Lung (tissue), 12 donors: ENCODE data around the gene CCDC92. TPM values are rescaled to one million over a fixed set of nuclear protein-coding genes. Genes with fewer than 3 reads are reported as not detected.

Experiments used
- ATAC-seq: fragments of 200-7000 bp; cut with Tn5 transposase; one replicate; pipeline ENCODE4 v1.9.1; 2020; ENCODE audit warnings: moderate number of reproducible peaks; ENCODE audit not compliant: insufficient read depth, low FRiP score
- DNase-seq, 3 donors: peaks; one replicate each; pipeline ENCODE4 v3.0.0-alpha.2; 2013 to 2017
- H3K27ac ChIP-seq, 2 donors: one replicate each; pipeline ENCODE4 v1.5.1; 2013; ENCODE audit warnings: mild to moderate bottlenecking in 2 of 2, moderate library complexity in 2 of 2, control low read depth in 1 of 2, inconsistent platforms in 1 of 2, low read depth in 1 of 2, low read length in 1 of 2
- H3K27me3 ChIP-seq, 3 donors: one replicate each; pipeline ENCODE4 v1.5.1; 2013; ENCODE audit warnings: low read length in 2 of 3; ENCODE audit not compliant: control insufficient read depth in 3 of 3, insufficient read depth in 3 of 3
- H3K36me3 ChIP-seq, 4 donors: one replicate each; pipeline ENCODE4 v1.5.1; 2013; ENCODE audit warnings: low read length in 4 of 4, mild to moderate bottlenecking in 1 of 4, moderate library complexity in 1 of 4; ENCODE audit not compliant: control insufficient read depth in 4 of 4, insufficient read depth in 4 of 4
- H3K4me1 ChIP-seq, 5 donors: one replicate each; pipeline ENCODE4 v1.5.1; 2013; ENCODE audit warnings: low read length in 5 of 5, mild to moderate bottlenecking in 2 of 5, moderate library complexity in 1 of 5; ENCODE audit not compliant: control insufficient read depth in 5 of 5, insufficient read depth in 5 of 5
- H3K4me3 ChIP-seq: one replicate; pipeline ENCODE4 v1.5.1; 2013; ENCODE audit warnings: mild to moderate bottlenecking, control low read depth, moderate library complexity
- H3K9ac ChIP-seq, 2 donors: one replicate each; pipeline ENCODE4 v1.5.1; 2013; ENCODE audit warnings: low read length in 2 of 2, control low read depth in 1 of 2; ENCODE audit not compliant: insufficient read depth in 1 of 2
- H3K9me3 ChIP-seq, 4 donors: one replicate each; pipeline ENCODE4 v1.5.1; 2013; ENCODE audit warnings: low read length in 3 of 4, mild to moderate bottlenecking in 1 of 4, moderate library complexity in 1 of 4; ENCODE audit not compliant: control insufficient read depth in 4 of 4, insufficient read depth in 3 of 4
- WGBS, 2 donors: extraction: QIAGEN DNeasy Blood & Tissue Kit; methylation state at CpG; one replicate each; pipeline ENCODE4 v1.1.7; 2013; 5-methylcytosine and 5-hydroxymethylcytosine counted together
- polyA plus RNA-seq, 2 donors: library from polyadenylated mRNA; stranded (reverse); fragments of 200-250 nt; gene quantifications; one replicate each; pipeline ENCODE4 v1.2.1, GENCODE V29; 2013
- total RNA-seq, 2 donors: library from RNA; depleted of rRNA in 1 of 2; stranded (reverse); fragments of >200 nt in 1 of 2; gene quantifications; one replicate each; pipeline ENCODE4 v1.2.1, GENCODE V29; 2014 to 2021
- TF ChIP-seq, protein P1 (sequence below): IDR thresholded peaks from 2 replicates; pipeline ENCODE4 v1.5.1; 2012; ENCODE audit warnings: mild to moderate bottlenecking; ENCODE audit errors: control extremely low read depth, extremely low read depth
- donor health status: control.
- donor health status: control.
- donor health status: Bipolar disorder and iron deficiency.
- donor health status: healthy.
- donor health status: DM: yes; HTN: yes; CAD: no.

The CCDC92 gene
- total and polyA plus RNA-seq, 4 donors, result 17.7 to 55.5 (median 34.8) TPM

GRCh38 chr12:123939716-123940626 is 32.7 kb downstream of the CCDC92 start:
- H3K9ac ChIP-seq, result no peak overlapping the region
- TF ChIP-seq, protein P1, sequence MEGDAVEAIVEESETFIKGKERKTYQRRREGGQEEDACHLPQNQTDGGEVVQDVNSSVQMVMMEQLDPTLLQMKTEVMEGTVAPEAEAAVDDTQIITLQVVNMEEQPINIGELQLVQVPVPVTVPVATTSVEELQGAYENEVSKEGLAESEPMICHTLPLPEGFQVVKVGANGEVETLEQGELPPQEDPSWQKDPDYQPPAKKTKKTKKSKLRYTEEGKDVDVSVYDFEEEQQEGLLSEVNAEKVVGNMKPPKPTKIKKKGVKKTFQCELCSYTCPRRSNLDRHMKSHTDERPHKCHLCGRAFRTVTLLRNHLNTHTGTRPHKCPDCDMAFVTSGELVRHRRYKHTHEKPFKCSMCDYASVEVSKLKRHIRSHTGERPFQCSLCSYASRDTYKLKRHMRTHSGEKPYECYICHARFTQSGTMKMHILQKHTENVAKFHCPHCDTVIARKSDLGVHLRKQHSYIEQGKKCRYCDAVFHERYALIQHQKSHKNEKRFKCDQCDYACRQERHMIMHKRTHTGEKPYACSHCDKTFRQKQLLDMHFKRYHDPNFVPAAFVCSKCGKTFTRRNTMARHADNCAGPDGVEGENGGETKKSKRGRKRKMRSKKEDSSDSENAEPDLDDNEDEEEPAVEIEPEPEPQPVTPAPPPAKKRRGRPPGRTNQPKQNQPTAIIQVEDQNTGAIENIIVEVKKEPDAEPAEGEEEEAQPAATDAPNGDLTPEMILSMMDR, result no peak
- ATAC-seq (no peak), DNase-seq (no peak)
- 86 to 88% methylated on average over 16 of the region's 16 CpGs for WGBS, 2 donors
- H3K4me3 ChIP-seq, result no peak overlapping the region
- peaks cover 2 to 32% (median 15%) of the 10 kb centered on the region in 4 donors for H3K36me3 ChIP-seq
- H3K9me3 ChIP-seq, result peaks cover 0 to 5% (median 1%) of the 10 kb centered on the region in 4 donors
- no peaks in the 10 kb centered on the region for H3K27me3 ChIP-seq
- peaks cover 0 to 25% (median 7%) of the 10 kb centered on the region in 5 donors for H3K4me1 ChIP-seq
- no peak overlapping the region for H3K27ac ChIP-seq

GRCh38 chr12:123938679-123939480 is 33.8 kb downstream of the CCDC92 start:
- H3K4me1 ChIP-seq, result peaks cover 0 to 24% (median 6%) of the 10 kb centered on the region in 5 donors
- H3K27me3 ChIP-seq, result no peaks in the 10 kb centered on the region
- DNase-seq (no peak), ATAC-seq (no peak)
- H3K4me3 ChIP-seq, result no peak overlapping the region
- 82 to 87% methylated on average over 16 of the region's 16 CpGs for WGBS, 2 donors
- H3K9me3 ChIP-seq, result peaks cover 0 to 5% (median 1%) of the 10 kb centered on the region in 4 donors
- peaks cover 2 to 29% (median 15%) of the 10 kb centered on the region in 4 donors for H3K36me3 ChIP-seq
- H3K9ac ChIP-seq, result no peak overlapping the region
- TF ChIP-seq, protein P1, result no peak
- H3K27ac ChIP-seq, result peak overlapping the region in 1 of 2 donors; percentile 71

DNA sequence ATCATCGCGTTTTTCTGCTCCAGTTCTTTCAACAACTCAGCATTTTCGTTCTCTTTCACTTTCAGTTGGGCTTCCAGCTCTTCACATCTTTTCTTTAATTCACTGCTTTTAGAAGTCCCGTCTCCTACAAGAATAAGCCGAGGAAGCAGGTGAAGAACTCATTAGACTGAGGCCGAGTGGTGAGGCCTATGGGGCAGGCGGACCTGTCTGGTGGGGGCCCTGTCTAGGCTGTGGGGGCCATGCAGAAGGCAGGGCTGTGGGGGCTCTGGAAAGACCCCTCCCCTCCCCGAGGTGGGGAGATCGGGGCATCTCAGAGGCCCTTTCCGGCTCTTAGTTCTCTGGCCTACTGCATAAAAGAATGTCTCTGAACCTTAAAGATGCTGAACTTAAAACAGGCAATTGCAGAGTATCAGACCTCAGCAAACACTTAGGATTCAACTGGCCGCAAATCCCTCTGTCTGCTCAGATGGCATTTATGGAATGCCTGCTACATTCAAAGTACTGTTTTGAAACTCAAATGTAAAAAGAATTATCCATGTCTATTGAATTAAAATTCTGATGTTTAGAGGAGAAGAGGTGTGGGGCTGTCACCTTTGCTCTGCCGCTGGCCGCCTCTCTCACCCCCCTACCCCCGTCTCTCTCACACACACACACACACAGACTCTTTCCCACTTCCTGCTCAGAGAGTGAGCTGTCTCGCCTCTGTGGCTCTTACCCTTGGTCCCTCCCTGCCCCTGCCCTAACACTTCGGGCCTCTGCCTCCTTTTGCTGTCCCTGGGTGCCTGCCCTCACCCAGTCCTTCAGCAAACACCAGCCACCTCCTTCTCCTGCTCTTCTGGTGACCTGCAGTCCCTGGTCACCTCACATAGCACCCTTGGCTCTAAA is 34.7 kb downstream of the CCDC92 start:
- DNase-seq (peak in 1 of 3 donors; percentile 22), ATAC-seq (peak; percentile 13)
- peaks cover 2 to 26% (median 14%) of the 10 kb centered on the region in 4 donors for H3K36me3 ChIP-seq
- TF ChIP-seq, protein P1, result no peak
- H3K27me3 ChIP-seq, result no peaks in the 10 kb centered on the region
- H3K9ac ChIP-seq, result no peak overlapping the region
- WGBS, 2 donors, result 38 to 52% methylated on average over 16 of the region's 16 CpGs
- H3K4me1 ChIP-seq, result peaks cover 0 to 15% (median 3%) of the 10 kb centered on the region in 5 donors
- peak overlapping the region in 1 of 2 donors; percentile 71 for H3K27ac ChIP-seq
- no peak overlapping the region for H3K4me3 ChIP-seq
- H3K9me3 ChIP-seq, result peaks cover 0 to 5% (median 1%) of the 10 kb centered on the region in 4 donors
